Esophagus muscularis mucosa (tissue), 4 donors: ENCODE results near the gene LMNA. TPM values are rescaled to one million over a fixed set of nuclear protein-coding genes. Genes with fewer than 3 reads are reported as not detected.
A peak's percentile ranks its signal among the peaks of the same experiment; 100 is the strongest.

Experiments
- DNase-seq: peaks from one replicate; pipeline ENCODE4 v3.0.0-alpha.2; 2017; ENCODE audit errors: extremely low spot score
- H3K27ac ChIP-seq, 4 donors: fragments of 200-600 bp; sonication (generic); replicated peaks in 1 of 4; 1 replicate in 3 of 4; 2 replicates in 1 of 4; pipeline ENCODE4 v1.5.1; 2016 to 2019; ENCODE audit warnings: mild to moderate bottlenecking in 1 of 4
- H3K27me3 ChIP-seq, 4 donors: fragments of 200-600 bp; sonication (generic); one replicate each; pipeline versions ENCODE4 v1.5.1 to v1.6.0; 2016 to 2019
- H3K36me3 ChIP-seq, 4 donors: fragments of 200-600 bp; sonication (generic); one replicate each; pipeline ENCODE4 v1.5.1; 2016 to 2019
- H3K4me1 ChIP-seq, 4 donors: fragments of 200-600 bp; sonication (generic); one replicate each; pipeline ENCODE4 v1.5.1; 2016 to 2019
- H3K4me3 ChIP-seq, 4 donors: fragments of 200-600 bp; sonication (generic); 1 replicate in 2 of 4; 2 replicates in 2 of 4; pipeline ENCODE4 v1.5.1; 2016 to 2019; ENCODE audit warnings: mild to moderate bottlenecking in 4 of 4, moderate library complexity in 1 of 4
- H3K9me3 ChIP-seq, 4 donors: fragments of 200-600 bp; sonication (generic); 1 replicate in 3 of 4; 2 replicates in 1 of 4; pipeline ENCODE4 v1.5.1; 2016 to 2019
- EP300 ChIP-seq: sonication (generic); formaldehyde crosslinking; IDR thresholded peaks from one replicate; pipeline ENCODE4 v1.6.1; 2017; ENCODE audit warnings: antibody characterized with exemption
- POLR2A ChIP-seq: fragments of 450-650 bp; IDR thresholded peaks from one replicate; pipeline ENCODE4 v1.6.1; 2017; ENCODE audit warnings: antibody characterized with exemption, moderate library complexity, mild to moderate bottlenecking, low read depth
- POLR2AphosphoS5 ChIP-seq, 2 donors: sonication (generic); formaldehyde crosslinking; IDR thresholded peaks; one replicate each; pipeline ENCODE4 v1.6.1; 2017; ENCODE audit warnings: antibody characterized with exemption in 2 of 2
- WGBS: methylation state at CpG from one replicate; pipeline ENCODE4 v1.1.5; 2018; 5-methylcytosine and 5-hydroxymethylcytosine counted together
- intact Hi-C: fragments of 100-400 bp; cut with DNase I; formaldehyde crosslinking; loops from one replicate; pipeline ENCODE4 v1.15.1; 2023
- total RNA-seq, 4 donors: library from RNA; depleted of rRNA; stranded (reverse); fragments of >200 nt; gene quantifications; one replicate each; pipeline versions ENCODE4 v1.1.0 to v1.2.1, GENCODE V29; 2016
- TF ChIP-seq, protein P1 (sequence below), 3 experiments: fragments of 200-600 bp in 2 of 3; fragments of 450-650 bp in 1 of 3; sonication (generic) in 2 of 3; IDR thresholded peaks; one replicate each; pipeline ENCODE4 v1.5.1; 2017 to 2019; ENCODE audit warnings: antibody characterized with exemption in 3 of 3, mild to moderate bottlenecking in 2 of 3, moderate library complexity in 1 of 3

LMNA gene
- total RNA-seq = 100 to 1,000 TPM; 311 to 589 (median 380) TPM

DNA sequence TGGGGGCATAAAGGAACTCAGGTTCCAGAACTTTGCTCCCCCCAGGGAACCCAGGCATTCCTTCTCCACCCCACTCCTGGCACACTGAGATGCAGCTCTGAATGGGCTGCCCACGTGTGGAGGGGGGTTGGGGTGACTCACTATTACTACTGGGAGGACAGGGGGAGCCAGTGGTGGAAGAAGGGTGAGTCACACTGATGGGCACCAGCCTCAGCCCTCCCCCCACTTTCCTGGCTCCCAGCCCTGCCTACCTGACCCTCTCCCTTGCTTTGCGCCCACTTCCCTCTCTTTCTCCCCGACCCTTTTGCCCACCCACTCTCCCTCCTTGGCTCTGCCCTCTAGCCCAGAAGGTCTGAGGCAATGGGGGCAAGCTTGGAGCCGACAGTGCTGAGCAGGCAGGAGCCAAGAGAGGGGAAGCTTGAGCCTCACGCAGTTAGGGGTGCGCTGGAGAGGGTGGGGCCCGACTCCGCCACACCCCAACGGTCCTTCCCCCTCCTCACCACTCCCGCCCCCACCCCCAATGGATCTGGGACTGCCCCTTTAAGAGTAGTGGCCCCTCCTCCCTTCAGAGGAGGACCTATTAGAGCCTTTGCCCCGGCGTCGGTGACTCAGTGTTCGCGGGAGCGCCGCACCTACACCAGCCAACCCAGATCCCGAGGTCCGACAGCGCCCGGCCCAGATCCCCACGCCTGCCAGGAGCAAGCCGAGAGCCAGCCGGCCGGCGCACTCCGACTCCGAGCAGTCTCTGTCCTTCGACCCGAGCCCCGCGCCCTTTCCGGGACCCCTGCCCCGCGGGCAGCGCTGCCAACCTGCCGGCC is at the start of gene LMNA:
TSS of gene LMNA (plus strand) at position 611 of the 818 bp plus-strand sequence. CDS start 208 bp downstream, outside the sequence.
- no peak for TF ChIP-seq EP300
- TF ChIP-seq, protein P1, sequence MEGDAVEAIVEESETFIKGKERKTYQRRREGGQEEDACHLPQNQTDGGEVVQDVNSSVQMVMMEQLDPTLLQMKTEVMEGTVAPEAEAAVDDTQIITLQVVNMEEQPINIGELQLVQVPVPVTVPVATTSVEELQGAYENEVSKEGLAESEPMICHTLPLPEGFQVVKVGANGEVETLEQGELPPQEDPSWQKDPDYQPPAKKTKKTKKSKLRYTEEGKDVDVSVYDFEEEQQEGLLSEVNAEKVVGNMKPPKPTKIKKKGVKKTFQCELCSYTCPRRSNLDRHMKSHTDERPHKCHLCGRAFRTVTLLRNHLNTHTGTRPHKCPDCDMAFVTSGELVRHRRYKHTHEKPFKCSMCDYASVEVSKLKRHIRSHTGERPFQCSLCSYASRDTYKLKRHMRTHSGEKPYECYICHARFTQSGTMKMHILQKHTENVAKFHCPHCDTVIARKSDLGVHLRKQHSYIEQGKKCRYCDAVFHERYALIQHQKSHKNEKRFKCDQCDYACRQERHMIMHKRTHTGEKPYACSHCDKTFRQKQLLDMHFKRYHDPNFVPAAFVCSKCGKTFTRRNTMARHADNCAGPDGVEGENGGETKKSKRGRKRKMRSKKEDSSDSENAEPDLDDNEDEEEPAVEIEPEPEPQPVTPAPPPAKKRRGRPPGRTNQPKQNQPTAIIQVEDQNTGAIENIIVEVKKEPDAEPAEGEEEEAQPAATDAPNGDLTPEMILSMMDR (IDR thresholded peaks at IDR 0.05) = no peak
- TF ChIP-seq POLR2AphosphoS5 (IDR thresholded peaks at IDR 0.05) = peak in 1 of 2 donors; percentile 99
- TF ChIP-seq POLR2A = peak; percentile 95
- Histone ChIP-seq H3K27me3 (no peaks in the 10 kb centered on the region), H3K4me1 (peaks cover 35 to 68% (median 67%) of the 10 kb centered on the region in 4 donors), H3K36me3 (peaks cover 0 to 7% (median 0%) of the 10 kb centered on the region in 4 donors), H3K4me3 (peak within 1 kb of the TSS; percentile 69 to 97 (median 93)), H3K9me3 (no peaks in the 10 kb centered on the region), H3K27ac (peak within 1 kb of the TSS; percentile 92 to 100 (median 96))
- intact Hi-C loops = no loop called here
- DNase-seq = peak; percentile 98
- under 1% methylated on average over 33 of the region's 37 CpGs for WGBS

DNA sequence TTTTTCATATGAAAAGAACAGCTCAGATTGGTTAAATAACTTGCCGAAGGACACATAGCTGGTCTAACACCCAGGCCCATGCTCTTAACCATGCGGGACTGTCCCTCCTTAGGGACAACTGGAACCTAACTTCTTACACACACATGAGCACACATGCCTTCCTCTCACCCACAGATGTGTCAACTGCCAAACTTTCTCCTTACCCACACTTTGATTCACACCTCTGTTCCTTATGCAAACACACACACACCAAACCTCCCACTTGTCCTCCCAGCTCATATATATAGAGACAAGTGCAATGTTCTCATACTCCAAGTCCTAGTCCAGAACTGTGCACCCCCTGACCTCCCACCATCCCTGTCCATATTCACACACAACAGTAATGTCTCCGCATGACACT is 49.3 kb upstream of the LMNA start:
- intact Hi-C loops = no loop called here
- no peak for DNase-seq
- Histone ChIP-seq H3K36me3 (no peaks in the 10 kb centered on the region), H3K27ac (no peak overlapping the region), H3K27me3 (peaks cover 0 to 5% (median 0%) of the 10 kb centered on the region in 4 donors), H3K4me1 (no peaks in the 10 kb centered on the region), H3K9me3 (no peaks in the 10 kb centered on the region), H3K4me3 (no peak overlapping the region)
- WGBS = 91% methylated on average over 3 of the region's 3 CpGs
- TF ChIP-seq EP300 (no peak), POLR2AphosphoS5 (IDR thresholded peaks at IDR 0.05) (no peak), POLR2A (no peak)
- TF ChIP-seq, protein P1 (IDR thresholded peaks at IDR 0.05) = no peak

DNA sequence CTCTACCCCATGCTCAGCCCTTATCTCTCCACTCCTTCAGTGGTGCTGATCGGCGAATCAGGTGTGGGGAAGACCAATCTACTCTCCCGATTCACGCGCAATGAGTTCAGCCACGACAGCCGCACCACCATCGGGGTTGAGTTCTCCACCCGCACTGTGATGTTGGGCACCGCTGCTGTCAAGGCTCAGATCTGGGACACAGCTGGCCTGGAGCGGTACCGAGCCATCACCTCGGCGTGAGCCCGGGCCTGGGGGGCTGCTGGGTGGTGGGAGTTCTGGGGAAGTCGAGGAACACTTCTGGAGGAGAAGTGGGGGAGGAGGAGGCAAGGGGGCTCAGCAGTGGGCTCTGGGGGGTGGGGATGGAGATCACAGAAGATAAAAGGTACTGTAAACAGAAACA is 48.6 kb upstream of the LMNA start:
- Histone ChIP-seq H3K4me3 (no peak overlapping the region), H3K36me3 (no peaks in the 10 kb centered on the region), H3K27me3 (peaks cover 0 to 12% (median 0%) of the 10 kb centered on the region in 4 donors), H3K4me1 (no peaks in the 10 kb centered on the region), H3K9me3 (no peaks in the 10 kb centered on the region), H3K27ac (no peak overlapping the region)
- no peak for DNase-seq
- TF ChIP-seq EP300 = no peak
- no peak for TF ChIP-seq POLR2A
- TF ChIP-seq, protein P1 (IDR thresholded peaks at IDR 0.05) = no peak
- no peak for TF ChIP-seq POLR2AphosphoS5 (IDR thresholded peaks at IDR 0.05)
- 79% methylated on average over 16 of the region's 16 CpGs for WGBS
- intact Hi-C loops = no loop called here

DNA sequence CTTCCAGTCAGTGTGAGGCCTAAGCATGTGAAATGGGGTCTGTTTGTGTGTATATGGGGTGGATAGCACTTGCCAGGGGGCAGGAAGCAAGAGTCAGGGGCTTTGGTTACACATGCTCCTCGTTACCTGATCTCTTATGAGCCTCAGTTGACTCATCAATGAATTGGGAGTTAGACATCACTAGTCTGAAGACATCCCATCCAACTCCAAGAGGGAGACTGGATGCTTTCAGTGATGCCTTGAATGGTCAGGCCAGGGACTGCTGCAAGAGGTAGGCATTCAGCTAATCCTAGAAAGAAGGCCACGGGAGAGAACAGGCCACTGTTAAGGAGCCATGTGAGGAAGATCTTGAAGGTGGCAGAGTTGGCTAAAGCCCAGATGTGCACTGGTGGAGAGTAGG is 47.2 kb upstream of the LMNA start:
- Histone ChIP-seq H3K36me3 (no peaks in the 10 kb centered on the region), H3K4me3 (no peak overlapping the region), H3K9me3 (no peaks in the 10 kb centered on the region), H3K27me3 (peaks cover 0 to 17% (median 0%) of the 10 kb centered on the region in 4 donors), H3K4me1 (no peaks in the 10 kb centered on the region), H3K27ac (no peak overlapping the region)
- intact Hi-C loops = no loop called here
- no peak for TF ChIP-seq EP300
- TF ChIP-seq POLR2A = no peak
- no peak for DNase-seq
- 85% methylated on average over 2 of the region's 2 CpGs for WGBS
